AG09309 (cell line): Measurements from ENCODE around the gene OR11A1.

Source experiments
- DNase-seq: peaks from one replicate; pipeline ENCODE4 v3.0.0-alpha.2; 2010; ENCODE audit warnings: low read depth
- H3K4me3 ChIP-seq: 2 replicates; pipeline ENCODE4 v1.5.1; 2011; ENCODE audit warnings: mild to moderate bottlenecking, low read depth, low read length, moderate library complexity; ENCODE audit not compliant: control insufficient read depth
- CTCF ChIP-seq: IDR thresholded peaks from 2 replicates; pipeline ENCODE4 v1.5.1; 2011; ENCODE audit warnings: mild to moderate bottlenecking, low read depth, low read length, inconsistent platforms; ENCODE audit not compliant: insufficient read depth, control insufficient read depth; ENCODE audit errors: missing control alignments

OR11A1 gene

GRCh38 chr6:29483735-29484134, 26.9 kb upstream of the OR11A1 start:
- H3K4me3 ChIP-seq: no peak overlapping the region
- no peak for TF ChIP-seq CTCF
- DNase-seq: no peak

GRCh38 chr6:29483186-29483585, 26.3 kb upstream of the OR11A1 start:
- no peak for DNase-seq
- no peak overlapping the region for H3K4me3 ChIP-seq
- TF ChIP-seq CTCF: no peak

- H3K4me3 ChIP-seq: no peak overlapping the region
- no peak for TF ChIP-seq CTCF
- DNase-seq: no peak
Measured at GRCh38 chr6:29479560-29479959, 22.7 kb upstream of the OR11A1 start.

- no peak overlapping the region for H3K4me3 ChIP-seq
- no peak for DNase-seq
- no peak for TF ChIP-seq CTCF
Measured at GRCh38 chr6:29478740-29479139, 21.9 kb upstream of the OR11A1 start.

- H3K4me3 ChIP-seq: no peak overlapping the region
- TF ChIP-seq CTCF: no peak
- DNase-seq: no peak
Measured at GRCh38 chr6:29477923-29478450, 21.1 kb upstream of the OR11A1 start.

- TF ChIP-seq CTCF: no peak
- DNase-seq: no peak
- no peak overlapping the region for H3K4me3 ChIP-seq
Measured at GRCh38 chr6:29474996-29475395, 18.1 kb upstream of the OR11A1 start.

- DNase-seq: no peak
- TF ChIP-seq CTCF: no peak
- H3K4me3 ChIP-seq: no peak overlapping the region
Measured at GRCh38 chr6:29466241-29466640, 9.4 kb upstream of the OR11A1 start.
